H9 (cell line): Measurements from ENCODE around the gene AJAP1. TPM values are rescaled to one million over a fixed set of nuclear protein-coding genes. Genes with fewer than 3 reads are reported as not detected.
A peak's percentile ranks its signal among the peaks of the same experiment; 100 is the strongest.

Experiments
- DNase-seq: peaks from one replicate; pipeline ENCODE4 v3.0.0-alpha.2; 2017
- H2AFZ ChIP-seq: one replicate; pipeline ENCODE4 v1.6.1; 2013; ENCODE audit warnings: mild to moderate bottlenecking, low read length, control low read depth, moderate library complexity
- H2AK5ac ChIP-seq: 2 replicates; pipeline ENCODE4 v1.6.1; 2013; ENCODE audit warnings: low read length, control low read depth, mixed read lengths; ENCODE audit not compliant: insufficient read length
- H2BK120ac ChIP-seq: one replicate; pipeline ENCODE4 v1.6.1; 2013; ENCODE audit warnings: low read depth, mild to moderate bottlenecking, low read length, control low read depth, inconsistent platforms; ENCODE audit not compliant: poor library complexity, severe bottlenecking
- H2BK12ac ChIP-seq: 2 replicates; pipeline ENCODE4 v1.6.1; 2013; ENCODE audit warnings: low read length, control low read depth, mixed read lengths, low read depth; ENCODE audit not compliant: insufficient read length
- H2BK15ac ChIP-seq: 2 replicates; pipeline ENCODE4 v1.6.1; 2013; ENCODE audit warnings: low read depth, low read length, control low read depth
- H2BK20ac ChIP-seq: one replicate; pipeline ENCODE4 v1.6.1; 2013; ENCODE audit warnings: low read depth, mild to moderate bottlenecking, low read length, control low read depth, inconsistent platforms; ENCODE audit not compliant: poor library complexity, severe bottlenecking
- H2BK5ac ChIP-seq: 2 replicates; pipeline ENCODE4 v1.6.1; 2013; ENCODE audit warnings: low read length, control low read depth, mixed read lengths; ENCODE audit not compliant: insufficient read length
- H3K14ac ChIP-seq: 2 replicates; pipeline ENCODE4 v1.6.1; 2013; ENCODE audit warnings: low read length, control low read depth; ENCODE audit not compliant: insufficient read depth
- H3K18ac ChIP-seq: 2 replicates; pipeline ENCODE4 v1.6.1; 2013; ENCODE audit warnings: low read depth, mild to moderate bottlenecking, mixed read lengths, low read length, control low read depth; ENCODE audit not compliant: insufficient read length
- H3K23ac ChIP-seq: 2 replicates; pipeline ENCODE4 v1.6.1; 2013; ENCODE audit warnings: low read length, control low read depth, mixed read lengths, low read depth; ENCODE audit not compliant: insufficient read length
- H3K23me2 ChIP-seq: 2 replicates; pipeline ENCODE4 v1.6.1; 2013; ENCODE audit warnings: low read depth, mild to moderate bottlenecking, mixed read lengths, low read length, control low read depth; ENCODE audit not compliant: insufficient read length, poor library complexity, severe bottlenecking
- H3K27ac ChIP-seq: 2 replicates; pipeline ENCODE4 v1.5.1; 2013; ENCODE audit warnings: low read length, control low read depth, mixed read lengths, low read depth; ENCODE audit not compliant: insufficient read length
- H3K27me3 ChIP-seq: 2 replicates; pipeline ENCODE4 v1.6.1; 2013; ENCODE audit warnings: low read length, control low read depth, inconsistent platforms; ENCODE audit not compliant: insufficient read depth
- H3K4ac ChIP-seq: 2 replicates; pipeline ENCODE4 v1.6.1; 2013; ENCODE audit warnings: low read depth, mild to moderate bottlenecking, control low read depth, inconsistent platforms, low read length, moderate library complexity
- H3K4me1 ChIP-seq: 2 replicates; pipeline ENCODE4 v1.6.1; 2013; ENCODE audit warnings: low read length, control low read depth, inconsistent platforms; ENCODE audit not compliant: insufficient read depth
- H3K4me2 ChIP-seq: 2 replicates; pipeline ENCODE4 v1.6.1; 2013; ENCODE audit warnings: low read length, control low read depth, mixed read lengths; ENCODE audit not compliant: insufficient read length, insufficient read depth
- H3K56ac ChIP-seq: 2 replicates; pipeline ENCODE4 v1.6.1; 2013; ENCODE audit warnings: low read depth, mild to moderate bottlenecking, mixed read lengths, low read length, control low read depth; ENCODE audit not compliant: insufficient read length
- H3K79me1 ChIP-seq: 2 replicates; pipeline ENCODE4 v1.6.1; 2013; ENCODE audit warnings: low read depth, mild to moderate bottlenecking, moderate library complexity, low read length, control low read depth, inconsistent platforms; ENCODE audit not compliant: insufficient read depth, poor library complexity, severe bottlenecking
- H3K79me2 ChIP-seq: 2 replicates; pipeline ENCODE4 v1.6.1; 2013; ENCODE audit warnings: low read length, control low read depth, inconsistent platforms; ENCODE audit not compliant: insufficient read depth
- H3K9ac ChIP-seq: 2 replicates; pipeline ENCODE4 v1.6.1; 2013; ENCODE audit warnings: low read length, control low read depth, mixed read lengths; ENCODE audit not compliant: insufficient read length; ENCODE audit errors: extremely low read depth
- H3K9me3 ChIP-seq: one replicate; pipeline ENCODE4 v1.6.1; 2013; ENCODE audit warnings: low read depth, low read length, inconsistent platforms; ENCODE audit not compliant: control insufficient read depth
- H3T11ph ChIP-seq: one replicate; pipeline ENCODE4 v1.6.1; 2013; ENCODE audit warnings: mild to moderate bottlenecking, low read length, control low read depth, inconsistent platforms
- H4K20me1 ChIP-seq: one replicate; pipeline ENCODE4 v1.6.1; 2013; ENCODE audit not compliant: control insufficient read depth, insufficient read length, insufficient read depth
- H4K5ac ChIP-seq: 2 replicates; pipeline ENCODE4 v1.6.1; 2013; ENCODE audit warnings: low read depth, mild to moderate bottlenecking, mixed read lengths, low read length, control low read depth; ENCODE audit not compliant: insufficient read length
- H4K8ac ChIP-seq: replicated peaks from 2 replicates; pipeline ENCODE4 v1.6.1; 2013; ENCODE audit warnings: low read length, control low read depth, mixed read lengths, low read depth; ENCODE audit not compliant: insufficient read length
- H4K91ac ChIP-seq: 2 replicates; pipeline ENCODE4 v1.6.1; 2013; ENCODE audit warnings: low read depth, mild to moderate bottlenecking, moderate library complexity, mixed read lengths, low read length, control low read depth; ENCODE audit not compliant: insufficient read length
- H3K27ac Mint-ChIP-seq, 3 experiments: 2 replicates in 2 of 3; 3 replicates in 1 of 3; pipeline ENCODE4 v1.8.0; 2020 to 2021; ENCODE audit warnings: mixed read lengths in 3 of 3, mild to moderate bottlenecking in 1 of 3, moderate library complexity in 1 of 3
- H3K27me3 Mint-ChIP-seq: 2 replicates; pipeline ENCODE4 v1.8.0; 2021; ENCODE audit warnings: low read depth, mild to moderate bottlenecking, moderate library complexity, mixed read lengths
- H3K36me3 Mint-ChIP-seq, 3 experiments: 2 replicates in 2 of 3; 3 replicates in 1 of 3; pipeline ENCODE4 v1.8.0; 2020 to 2021; ENCODE audit warnings: low read depth in 3 of 3, mixed read lengths in 3 of 3; ENCODE audit not compliant: insufficient read depth in 1 of 3
- H3K4me1 Mint-ChIP-seq, 2 experiments: 2 replicates each; pipeline ENCODE4 v1.8.0; 2020; ENCODE audit warnings: mixed read lengths in 2 of 2
- H3K4me3 Mint-ChIP-seq, 2 experiments: 2 replicates in 1 of 2; 3 replicates in 1 of 2; pipeline ENCODE4 v1.8.0; 2020 to 2021; ENCODE audit warnings: mild to moderate bottlenecking in 2 of 2, mixed read lengths in 2 of 2, moderate library complexity in 1 of 2
- H3K9me3 Mint-ChIP-seq, 2 experiments: 2 replicates in 1 of 2; 3 replicates in 1 of 2; pipeline ENCODE4 v1.8.0; 2020; ENCODE audit warnings: mild to moderate bottlenecking in 2 of 2, mixed read lengths in 2 of 2, moderate library complexity in 1 of 2
- CTCF ChIP-seq: fragments of 200-600 bp; sonication (generic); conservative IDR thresholded peaks from 3 replicates; pipeline ENCODE4 v1.8.0; 2021; ENCODE audit warnings: antibody characterized with exemption, mild to moderate bottlenecking
- WGBS: extraction: QIAGEN DNeasy Blood & Tissue Kit; methylation state at CpG from one replicate; pipeline ENCODE4 v1.1.7; 2013; ENCODE audit warnings: missing lambda C conversion rate, low lambda C conversion rate, mixed read lengths; ENCODE audit not compliant: insufficient read length; ENCODE audit errors: extremely low coverage; 5-methylcytosine and 5-hydroxymethylcytosine counted together
- total RNA-seq: library from RNA; stranded (reverse); gene quantifications from 2 replicates; pipeline ENCODE4 v1.2.1, GENCODE V29; 2021

AJAP1 gene
- total RNA-seq, 1 experiment from 2014 or later, result 8.6 TPM

GRCh38 chr1:4689271-4689935, 35.0 kb downstream of the AJAP1 start:
- Mint-ChIP-seq H3K4me3 (no peak overlapping the region), H3K36me3 (peaks cover 0 to 1% (median 0%) of the 10 kb centered on the region in 3 experiments; a peak in 1 of 7 replicates)

More at GRCh38 chr1:4689271-4689935, 35.0 kb downstream of the AJAP1 start:
- H2AK5ac ChIP-seq, result no peak overlapping the region
- H3K4ac ChIP-seq, result no peak overlapping the region
- H3K18ac ChIP-seq, result no peak overlapping the region
- H2AFZ ChIP-seq, result no peak overlapping the region
- Mint-ChIP-seq H3K9me3 (no peaks in the 10 kb centered on the region; a peak in 1 of 5 replicates), H3K4me1 (peaks cover 8 to 15% of the 10 kb centered on the region in 2 experiments), H3K27me3 (peaks cover 6% of the 10 kb centered on the region), H3K27ac (peak overlapping the region in 1 of 3 experiments; percentile 31; a peak in 1 of 7 replicates)
- no peaks in the 10 kb centered on the region for H3K79me2 ChIP-seq
- no peak overlapping the region; the same call in 1 of the 2 replicates for H3K14ac ChIP-seq
- no peak overlapping the region for H3K27ac ChIP-seq
- no peak overlapping the region for H3K9ac ChIP-seq
- no peak overlapping the region for H4K5ac ChIP-seq
- no peak overlapping the region for H2BK15ac ChIP-seq
- no peak overlapping the region for H2BK120ac ChIP-seq
- H3K4me1 ChIP-seq, result peaks cover 5% of the 10 kb centered on the region; the same call in 1 of the 2 replicates
- no peak overlapping the region for H2BK20ac ChIP-seq
- no CpG with 5 or more reads among the region's 24 CpGs for WGBS
- no peak overlapping the region for H2BK5ac ChIP-seq
- no peaks in the 10 kb centered on the region for H3K79me1 ChIP-seq
- no peak overlapping the region for H3T11ph ChIP-seq
- no peak overlapping the region for H3K56ac ChIP-seq
- no peak overlapping the region for H2BK12ac ChIP-seq
- no peaks in the 10 kb centered on the region for H3K27me3 ChIP-seq
- H3K9me3 ChIP-seq, result no peaks in the 10 kb centered on the region
- no peak for TF ChIP-seq CTCF
- no peak overlapping the region for H4K91ac ChIP-seq
- no peak for DNase-seq
- no peak overlapping the region for H3K23ac ChIP-seq
- H4K8ac ChIP-seq, result no peak overlapping the region
- no peaks in the 10 kb centered on the region for H4K20me1 ChIP-seq
- no peak overlapping the region for H3K4me2 ChIP-seq
- no peaks in the 10 kb centered on the region for H3K23me2 ChIP-seq
